ENCODE measurements around the gene CDK10. TPM values are rescaled to one million over a fixed set of nuclear protein-coding genes. Genes with fewer than 3 reads are reported as not detected.

The CDK10 gene
- total RNA-seq, 1 donor from 2014 or later = 132 TPM

DNA sequence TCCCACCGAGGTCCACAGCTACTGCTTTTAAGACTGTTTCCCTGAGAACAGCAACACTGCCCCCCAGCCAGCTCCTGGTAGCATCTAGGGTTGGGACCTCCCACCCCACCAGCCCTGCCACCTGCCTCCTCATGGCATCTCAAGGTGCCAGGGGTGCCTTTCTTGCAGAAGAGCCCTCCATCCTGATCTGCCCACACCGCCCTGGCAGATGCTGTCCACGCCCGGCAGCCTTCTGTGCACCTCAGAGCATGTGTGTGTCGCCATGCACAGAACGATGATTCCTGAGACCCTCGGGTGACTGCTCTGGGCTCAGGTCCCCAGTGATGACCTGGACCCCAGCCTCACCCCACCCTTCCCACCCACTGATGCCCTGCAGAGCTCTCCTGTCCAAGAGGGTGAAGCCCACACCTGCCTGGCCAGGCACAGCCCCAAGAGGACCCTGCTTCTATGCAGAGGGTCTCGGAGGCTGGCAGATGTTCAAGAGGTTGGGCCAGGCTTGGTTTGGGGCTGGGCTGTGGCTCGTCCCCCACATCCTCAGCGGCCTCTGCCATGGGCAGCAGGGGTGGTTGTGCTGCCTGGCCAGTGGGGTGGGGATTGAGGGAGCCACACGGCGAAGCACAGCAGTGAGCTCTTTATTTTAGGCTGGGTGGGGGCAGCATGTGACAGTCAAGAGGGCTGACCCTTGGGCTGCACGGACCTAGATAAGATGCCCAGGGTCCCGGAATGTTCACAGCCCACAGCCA is 20.2 kb downstream of the CDK10 start:
- H3K27ac Mint-ChIP-seq = no peak overlapping the region
- TF ChIP-seq, protein P1, sequence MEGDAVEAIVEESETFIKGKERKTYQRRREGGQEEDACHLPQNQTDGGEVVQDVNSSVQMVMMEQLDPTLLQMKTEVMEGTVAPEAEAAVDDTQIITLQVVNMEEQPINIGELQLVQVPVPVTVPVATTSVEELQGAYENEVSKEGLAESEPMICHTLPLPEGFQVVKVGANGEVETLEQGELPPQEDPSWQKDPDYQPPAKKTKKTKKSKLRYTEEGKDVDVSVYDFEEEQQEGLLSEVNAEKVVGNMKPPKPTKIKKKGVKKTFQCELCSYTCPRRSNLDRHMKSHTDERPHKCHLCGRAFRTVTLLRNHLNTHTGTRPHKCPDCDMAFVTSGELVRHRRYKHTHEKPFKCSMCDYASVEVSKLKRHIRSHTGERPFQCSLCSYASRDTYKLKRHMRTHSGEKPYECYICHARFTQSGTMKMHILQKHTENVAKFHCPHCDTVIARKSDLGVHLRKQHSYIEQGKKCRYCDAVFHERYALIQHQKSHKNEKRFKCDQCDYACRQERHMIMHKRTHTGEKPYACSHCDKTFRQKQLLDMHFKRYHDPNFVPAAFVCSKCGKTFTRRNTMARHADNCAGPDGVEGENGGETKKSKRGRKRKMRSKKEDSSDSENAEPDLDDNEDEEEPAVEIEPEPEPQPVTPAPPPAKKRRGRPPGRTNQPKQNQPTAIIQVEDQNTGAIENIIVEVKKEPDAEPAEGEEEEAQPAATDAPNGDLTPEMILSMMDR (conservative IDR thresholded peaks at IDR 0.05) = no peak
- H3K27me3 Mint-ChIP-seq = peaks cover 4% of the 10 kb centered on the region
- no peak overlapping the region for H3K4me3 Mint-ChIP-seq
- no peaks in the 10 kb centered on the region for H3K9me3 Mint-ChIP-seq
- no peaks in the 10 kb centered on the region for H3K36me3 Mint-ChIP-seq
- no peak for DNase-seq (ENCODE audit: extremely low spot score, unreplicated experiment)
- H3K4me1 Mint-ChIP-seq (ENCODE audit: unreplicated experiment) = peaks cover 4% of the 10 kb centered on the region

DNA sequence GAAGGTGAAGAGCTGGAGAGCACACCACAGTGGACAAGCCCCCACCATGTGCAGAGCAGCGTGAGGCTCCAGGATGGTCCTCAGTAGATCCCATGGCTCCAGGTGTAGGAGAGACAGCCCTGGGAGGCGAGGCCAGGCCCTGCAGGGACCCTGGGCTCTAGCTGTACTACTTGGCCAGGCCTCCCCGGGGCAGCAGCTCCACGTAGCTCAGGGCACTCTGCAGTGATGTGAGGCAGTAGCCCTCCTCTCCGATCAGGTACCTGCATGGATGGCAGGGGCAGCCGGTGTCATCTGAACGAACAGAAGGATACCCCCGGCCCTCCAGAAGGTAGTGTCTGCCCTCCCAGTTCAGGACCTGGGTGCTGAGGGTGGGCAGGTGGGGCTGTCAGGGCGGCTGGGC is 21.2 kb downstream of the CDK10 start:
- no peak overlapping the region for H3K27ac Mint-ChIP-seq
- peaks cover 4% of the 10 kb centered on the region for H3K27me3 Mint-ChIP-seq
- peaks cover 4% of the 10 kb centered on the region for H3K4me1 Mint-ChIP-seq (ENCODE audit: unreplicated experiment)
- H3K36me3 Mint-ChIP-seq = no peaks in the 10 kb centered on the region
- H3K9me3 Mint-ChIP-seq = no peaks in the 10 kb centered on the region
- H3K4me3 Mint-ChIP-seq = no peak overlapping the region
- DNase-seq (ENCODE audit: extremely low spot score, unreplicated experiment) = no peak
- TF ChIP-seq, protein P1 (conservative IDR thresholded peaks at IDR 0.05) = no peak

DNA sequence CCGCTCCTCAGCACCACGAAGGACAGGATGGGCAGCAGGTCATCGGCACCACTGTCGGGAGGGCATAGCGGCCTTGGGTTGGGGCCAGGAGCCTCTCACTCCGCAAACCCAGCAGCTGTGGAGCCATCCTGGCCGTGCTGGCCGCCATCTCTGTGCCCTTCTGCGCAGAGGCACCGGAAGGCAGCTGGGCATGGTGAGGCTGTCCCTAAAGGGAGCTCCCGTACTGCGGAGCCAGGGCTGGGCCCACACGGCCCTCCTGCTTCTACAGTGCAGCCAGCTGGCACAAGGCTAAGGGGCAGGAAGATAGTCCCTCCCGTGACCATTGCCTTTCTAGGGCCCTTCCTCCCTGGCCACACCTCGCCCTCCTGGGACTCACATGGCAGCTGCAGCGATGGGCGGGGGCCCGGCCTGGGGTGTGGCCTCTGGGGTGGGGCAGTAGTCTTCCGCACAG is 22.0 kb downstream of the CDK10 start:
- TF ChIP-seq, protein P1 (conservative IDR thresholded peaks at IDR 0.05) = no peak
- Mint-ChIP-seq H3K4me1 (ENCODE audit: unreplicated experiment) (peaks cover 4% of the 10 kb centered on the region), H3K27ac (no peak overlapping the region), H3K36me3 (no peaks in the 10 kb centered on the region), H3K27me3 (peaks cover 4% of the 10 kb centered on the region), H3K4me3 (no peak overlapping the region), H3K9me3 (no peaks in the 10 kb centered on the region)
- no peak for DNase-seq (ENCODE audit: extremely low spot score, unreplicated experiment)

DNA sequence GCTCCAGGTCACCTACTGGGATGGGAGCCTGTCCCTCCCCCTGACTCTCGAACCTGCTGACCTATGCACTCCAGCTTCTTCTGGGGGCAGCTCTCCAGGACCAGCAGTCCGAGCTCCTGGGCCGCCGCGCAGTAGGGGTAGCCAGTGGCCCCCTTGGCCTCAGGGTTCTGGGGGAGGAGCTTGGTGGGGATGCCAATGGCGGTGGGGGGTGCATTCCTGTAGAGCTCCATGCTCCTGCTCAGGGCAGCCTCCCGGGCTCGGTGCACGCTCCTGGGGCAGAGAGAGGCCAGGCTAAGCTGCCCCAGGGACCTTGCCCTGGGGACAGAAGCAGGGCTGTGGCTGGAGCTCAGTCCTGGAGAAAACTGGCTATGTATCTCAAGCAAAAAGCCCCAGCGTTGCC is 22.7 kb downstream of the CDK10 start:
- no peak overlapping the region for H3K27ac Mint-ChIP-seq
- H3K4me1 Mint-ChIP-seq (ENCODE audit: unreplicated experiment) = peaks cover 4% of the 10 kb centered on the region
- peaks cover 4% of the 10 kb centered on the region for H3K27me3 Mint-ChIP-seq
- no peaks in the 10 kb centered on the region for H3K9me3 Mint-ChIP-seq
- DNase-seq (ENCODE audit: extremely low spot score, unreplicated experiment) = no peak
- H3K36me3 Mint-ChIP-seq = no peaks in the 10 kb centered on the region
- TF ChIP-seq, protein P1 (conservative IDR thresholded peaks at IDR 0.05) = no peak
- H3K4me3 Mint-ChIP-seq = no peak overlapping the region

DNA sequence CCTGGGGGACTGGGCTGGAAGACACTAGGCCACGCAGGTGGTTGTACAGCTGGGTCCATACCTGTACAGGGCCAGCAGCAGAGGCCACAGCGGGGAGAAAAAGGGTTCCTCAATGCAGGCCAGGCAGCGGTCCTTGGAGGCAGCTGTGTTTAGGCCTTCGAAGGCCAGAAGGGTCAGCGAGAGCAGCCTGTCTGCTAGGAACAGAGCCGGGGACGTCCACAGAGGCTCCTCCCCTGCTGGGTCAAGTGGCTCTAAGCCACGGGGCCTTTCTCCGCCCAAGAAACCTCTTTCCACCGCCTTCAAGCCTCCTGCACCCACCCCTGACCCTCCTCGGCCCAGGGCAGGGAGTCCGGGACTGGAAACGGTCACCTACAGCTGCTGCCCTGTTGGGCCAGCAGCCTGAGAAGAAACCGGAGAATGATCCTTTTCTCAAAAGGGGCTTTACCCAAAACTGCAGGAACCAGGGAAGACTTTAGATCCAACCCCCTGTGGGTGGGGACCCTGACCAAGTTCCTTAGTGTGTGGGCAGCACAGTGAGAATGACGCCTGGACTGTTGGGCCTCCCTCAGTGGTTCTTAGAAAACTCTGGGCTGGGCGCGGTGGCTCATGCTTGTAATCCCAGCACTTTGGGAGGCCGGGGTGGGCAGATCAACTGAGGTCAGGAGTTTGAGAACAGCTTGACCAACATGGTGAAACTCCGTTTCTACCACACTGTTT is 23.4 kb downstream of the CDK10 start:
- DNase-seq (ENCODE audit: extremely low spot score, unreplicated experiment) = no peak
- Mint-ChIP-seq H3K36me3 (peaks cover 2% of the 10 kb centered on the region), H3K4me3 (peak overlapping the region; percentile 61), H3K4me1 (ENCODE audit: unreplicated experiment) (peaks cover 4% of the 10 kb centered on the region), H3K27me3 (peaks cover 4% of the 10 kb centered on the region), H3K9me3 (no peaks in the 10 kb centered on the region), H3K27ac (no peak overlapping the region)
- TF ChIP-seq, protein P1 (conservative IDR thresholded peaks at IDR 0.05) = no peak
